ENCODE data around the gene FOXL3.

GRCh38 chr7:303425-303824 lies 13.5 kb downstream of the FOXL3 start:
- no peak for TF ChIP-seq CTCF (IDR thresholded peaks at IDR 0.05)
- TF ChIP-seq POLR2A (IDR thresholded peaks at IDR 0.05): no peak
